Measurements from ENCODE around the gene THSD7A. TPM values are rescaled to one million over a fixed set of nuclear protein-coding genes. Genes with fewer than 3 reads are reported as not detected.

Gene THSD7A
- total RNA-seq, 1 donor from 2014 or later: 0.26 TPM

DNA sequence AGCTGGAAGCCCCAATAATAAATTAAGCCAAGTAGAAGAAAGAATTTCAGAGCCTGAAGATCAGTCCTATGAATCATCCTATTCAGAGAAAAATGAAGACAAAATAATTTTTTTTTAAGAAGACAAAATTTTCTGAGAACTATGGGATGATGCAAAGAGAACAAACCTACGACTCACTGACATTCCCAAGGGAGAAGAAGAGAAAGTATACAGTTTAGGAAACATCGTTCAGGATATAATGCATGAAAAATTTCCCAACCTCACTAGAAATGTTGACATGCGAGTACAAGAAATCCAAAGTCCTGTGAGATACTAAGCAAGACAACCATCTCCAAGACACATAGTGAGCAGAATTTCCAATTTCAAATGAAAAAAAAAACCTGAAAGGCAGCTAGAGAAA lies 150.5 kb downstream of the THSD7A start:
- no peak for DNase-seq (ENCODE audit: low read depth)
- Histone ChIP-seq H3K27me3 (ENCODE audit: control insufficient read depth, insufficient read depth, low read length) (no peaks in the 10 kb centered on the region), H3K36me3 (ENCODE audit: control insufficient read depth, insufficient read depth, low read length) (no peaks in the 10 kb centered on the region), H3K4me3 (ENCODE audit: low read depth, low read length) (no peak overlapping the region)
- TF ChIP-seq, protein P1, sequence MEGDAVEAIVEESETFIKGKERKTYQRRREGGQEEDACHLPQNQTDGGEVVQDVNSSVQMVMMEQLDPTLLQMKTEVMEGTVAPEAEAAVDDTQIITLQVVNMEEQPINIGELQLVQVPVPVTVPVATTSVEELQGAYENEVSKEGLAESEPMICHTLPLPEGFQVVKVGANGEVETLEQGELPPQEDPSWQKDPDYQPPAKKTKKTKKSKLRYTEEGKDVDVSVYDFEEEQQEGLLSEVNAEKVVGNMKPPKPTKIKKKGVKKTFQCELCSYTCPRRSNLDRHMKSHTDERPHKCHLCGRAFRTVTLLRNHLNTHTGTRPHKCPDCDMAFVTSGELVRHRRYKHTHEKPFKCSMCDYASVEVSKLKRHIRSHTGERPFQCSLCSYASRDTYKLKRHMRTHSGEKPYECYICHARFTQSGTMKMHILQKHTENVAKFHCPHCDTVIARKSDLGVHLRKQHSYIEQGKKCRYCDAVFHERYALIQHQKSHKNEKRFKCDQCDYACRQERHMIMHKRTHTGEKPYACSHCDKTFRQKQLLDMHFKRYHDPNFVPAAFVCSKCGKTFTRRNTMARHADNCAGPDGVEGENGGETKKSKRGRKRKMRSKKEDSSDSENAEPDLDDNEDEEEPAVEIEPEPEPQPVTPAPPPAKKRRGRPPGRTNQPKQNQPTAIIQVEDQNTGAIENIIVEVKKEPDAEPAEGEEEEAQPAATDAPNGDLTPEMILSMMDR (IDR thresholded peaks at IDR 0.05; ENCODE audit: insufficient read depth, low read length, severe bottlenecking): no peak
- no peak for FAIRE-seq

DNA sequence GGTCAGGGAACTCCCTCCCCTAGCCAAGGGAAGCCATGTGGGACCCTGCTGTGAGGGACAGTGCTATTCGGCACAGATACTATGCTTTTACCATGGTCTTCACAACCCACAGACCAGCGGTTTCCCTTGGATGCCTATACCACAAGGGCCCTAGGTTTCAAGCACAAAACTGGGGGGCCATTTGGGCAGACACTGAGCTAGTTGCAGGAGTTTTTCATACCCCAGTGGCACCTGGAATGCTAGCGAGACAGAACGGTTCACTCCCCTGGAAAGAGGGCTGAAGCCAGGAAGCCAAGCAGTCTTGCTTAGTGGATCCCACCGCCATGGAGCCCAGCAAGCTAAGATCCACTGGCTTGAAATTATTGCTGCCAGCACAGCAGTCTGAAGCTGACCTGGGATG lies 156.8 kb downstream of the THSD7A start:
- Histone ChIP-seq H3K36me3 (ENCODE audit: control insufficient read depth, insufficient read depth, low read length) (no peaks in the 10 kb centered on the region), H3K27me3 (ENCODE audit: control insufficient read depth, insufficient read depth, low read length) (no peaks in the 10 kb centered on the region), H3K4me3 (ENCODE audit: low read depth, low read length) (no peak overlapping the region)
- FAIRE-seq: no peak
- TF ChIP-seq, protein P1 (IDR thresholded peaks at IDR 0.05; ENCODE audit: insufficient read depth, low read length, severe bottlenecking): no peak
- no peak for DNase-seq (ENCODE audit: low read depth)

DNA sequence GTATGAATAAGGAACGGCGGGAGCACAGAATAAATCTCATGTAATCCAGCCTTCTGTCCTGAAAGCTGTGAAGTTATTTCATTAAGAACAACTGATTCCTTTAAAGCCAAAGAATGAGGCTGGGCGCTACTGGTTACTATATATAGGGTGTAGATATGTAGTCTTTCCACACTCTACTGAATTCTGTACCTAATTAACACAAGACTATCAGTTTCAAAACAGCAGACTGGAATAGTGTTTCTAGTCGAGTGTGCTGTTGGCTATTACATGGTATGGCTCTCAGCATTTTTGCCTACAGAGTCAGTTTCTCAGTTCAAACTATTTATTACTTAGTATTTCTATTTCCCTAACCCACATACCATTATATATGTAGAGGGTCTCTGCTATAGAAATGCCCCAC lies 163.3 kb downstream of the THSD7A start:
- FAIRE-seq: no peak
- TF ChIP-seq, protein P1 (IDR thresholded peaks at IDR 0.05; ENCODE audit: insufficient read depth, low read length, severe bottlenecking): no peak
- no peak for DNase-seq (ENCODE audit: low read depth)
- H3K4me3 ChIP-seq (ENCODE audit: low read depth, low read length): no peak overlapping the region
- no peaks in the 10 kb centered on the region for H3K36me3 ChIP-seq (ENCODE audit: control insufficient read depth, insufficient read depth, low read length)
- H3K27me3 ChIP-seq (ENCODE audit: control insufficient read depth, insufficient read depth, low read length): no peaks in the 10 kb centered on the region

DNA sequence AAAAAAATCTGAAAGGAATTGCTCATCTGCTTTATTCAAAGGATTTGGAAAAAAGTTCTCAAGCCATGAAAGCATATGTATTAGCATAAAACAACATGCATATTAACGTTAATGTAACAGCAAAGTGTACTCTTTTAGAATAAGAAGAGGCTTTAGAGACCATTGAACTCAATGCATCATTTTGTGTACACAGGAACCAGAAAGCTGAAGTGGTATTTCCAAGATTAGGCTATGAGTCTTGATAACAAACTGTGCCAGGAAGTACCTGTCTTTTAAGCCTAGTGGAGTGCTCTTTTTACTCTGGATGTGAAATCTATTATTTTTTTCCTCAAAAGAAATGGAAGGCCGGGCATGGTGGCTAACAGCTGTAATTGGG lies 164.2 kb downstream of the THSD7A start:
- FAIRE-seq (no peak), DNase-seq (ENCODE audit: low read depth) (no peak)
- Histone ChIP-seq H3K27me3 (ENCODE audit: control insufficient read depth, insufficient read depth, low read length) (no peaks in the 10 kb centered on the region), H3K4me3 (ENCODE audit: low read depth, low read length) (no peak overlapping the region), H3K36me3 (ENCODE audit: control insufficient read depth, insufficient read depth, low read length) (no peaks in the 10 kb centered on the region)
- TF ChIP-seq, protein P1 (IDR thresholded peaks at IDR 0.05; ENCODE audit: insufficient read depth, low read length, severe bottlenecking): no peak

DNA sequence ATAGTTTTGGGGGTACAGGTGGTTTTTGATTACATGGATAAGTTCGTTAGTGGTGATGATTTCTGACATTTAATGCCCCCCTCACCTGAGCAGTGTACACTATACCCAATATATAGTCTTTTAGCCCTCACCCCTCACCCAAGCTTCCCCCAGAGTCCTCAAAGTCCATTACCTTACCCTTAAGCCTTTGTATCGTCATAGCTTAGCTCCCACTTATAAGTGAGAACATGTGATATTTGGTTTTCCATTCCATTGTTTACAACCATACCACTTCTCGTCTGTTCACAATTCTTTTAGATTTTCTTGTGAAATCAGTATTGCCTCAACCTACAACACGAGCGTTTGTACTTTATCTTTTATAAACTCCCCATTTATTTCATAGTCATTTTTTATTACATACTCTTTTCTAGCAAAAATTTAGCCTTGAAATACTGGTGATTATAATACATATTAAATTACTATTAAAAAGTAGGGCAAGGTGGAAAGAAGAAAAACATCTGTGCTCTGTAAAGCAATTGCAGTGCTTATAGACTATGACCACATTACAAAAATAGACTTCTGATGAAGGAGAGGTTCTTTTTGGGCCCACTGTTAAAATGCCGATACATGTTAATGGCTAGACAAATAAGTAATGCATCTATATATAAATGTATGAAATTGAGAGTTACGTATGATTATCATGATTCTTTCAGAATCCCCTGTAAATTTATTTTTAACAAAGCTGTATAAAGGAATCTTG lies 164.8 kb downstream of the THSD7A start:
- TF ChIP-seq, protein P1 (IDR thresholded peaks at IDR 0.05; ENCODE audit: insufficient read depth, low read length, severe bottlenecking): no peak
- Histone ChIP-seq H3K36me3 (ENCODE audit: control insufficient read depth, insufficient read depth, low read length) (no peaks in the 10 kb centered on the region), H3K4me3 (ENCODE audit: low read depth, low read length) (no peak overlapping the region), H3K27me3 (ENCODE audit: control insufficient read depth, insufficient read depth, low read length) (no peaks in the 10 kb centered on the region)
- FAIRE-seq: no peak
- DNase-seq (ENCODE audit: low read depth): no peak

DNA sequence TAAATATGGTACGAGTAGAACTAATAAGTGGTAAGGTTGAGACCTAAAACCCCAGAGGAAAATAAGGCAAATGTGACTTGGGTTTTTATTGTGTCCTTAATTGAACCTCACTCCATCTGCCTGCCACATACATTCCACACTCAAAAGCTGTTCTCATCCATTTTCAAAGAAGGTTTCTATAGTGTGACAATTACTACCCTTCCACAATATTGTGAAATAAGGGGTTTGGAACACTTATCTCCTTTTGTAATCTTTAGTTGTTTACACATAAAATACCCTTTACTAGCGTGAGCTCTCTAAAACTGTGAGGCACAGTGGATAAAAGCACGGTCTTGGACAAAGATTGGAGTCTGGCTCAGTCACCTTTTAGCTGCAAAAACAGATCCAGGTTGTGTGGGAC lies 166.6 kb downstream of the THSD7A start:
- DNase-seq (ENCODE audit: low read depth): no peak
- Histone ChIP-seq H3K27me3 (ENCODE audit: control insufficient read depth, insufficient read depth, low read length) (no peaks in the 10 kb centered on the region), H3K36me3 (ENCODE audit: control insufficient read depth, insufficient read depth, low read length) (no peaks in the 10 kb centered on the region), H3K4me3 (ENCODE audit: low read depth, low read length) (no peak overlapping the region)
- FAIRE-seq: no peak
- TF ChIP-seq, protein P1 (IDR thresholded peaks at IDR 0.05; ENCODE audit: insufficient read depth, low read length, severe bottlenecking): no peak

Measured in bronchial epithelial cell (primary cell).